ENCODE data around the gene PTPRA. TPM values are rescaled to one million over a fixed set of nuclear protein-coding genes. Genes with fewer than 3 reads are reported as not detected.

Gene PTPRA
- total and polyA plus RNA-seq, 10 of the 15 experiments (the other 5 are each of a cell fraction or from before 2014, with no cell fraction given), result 3.9 to 62.1 (median 34.6) TPM

DNA sequence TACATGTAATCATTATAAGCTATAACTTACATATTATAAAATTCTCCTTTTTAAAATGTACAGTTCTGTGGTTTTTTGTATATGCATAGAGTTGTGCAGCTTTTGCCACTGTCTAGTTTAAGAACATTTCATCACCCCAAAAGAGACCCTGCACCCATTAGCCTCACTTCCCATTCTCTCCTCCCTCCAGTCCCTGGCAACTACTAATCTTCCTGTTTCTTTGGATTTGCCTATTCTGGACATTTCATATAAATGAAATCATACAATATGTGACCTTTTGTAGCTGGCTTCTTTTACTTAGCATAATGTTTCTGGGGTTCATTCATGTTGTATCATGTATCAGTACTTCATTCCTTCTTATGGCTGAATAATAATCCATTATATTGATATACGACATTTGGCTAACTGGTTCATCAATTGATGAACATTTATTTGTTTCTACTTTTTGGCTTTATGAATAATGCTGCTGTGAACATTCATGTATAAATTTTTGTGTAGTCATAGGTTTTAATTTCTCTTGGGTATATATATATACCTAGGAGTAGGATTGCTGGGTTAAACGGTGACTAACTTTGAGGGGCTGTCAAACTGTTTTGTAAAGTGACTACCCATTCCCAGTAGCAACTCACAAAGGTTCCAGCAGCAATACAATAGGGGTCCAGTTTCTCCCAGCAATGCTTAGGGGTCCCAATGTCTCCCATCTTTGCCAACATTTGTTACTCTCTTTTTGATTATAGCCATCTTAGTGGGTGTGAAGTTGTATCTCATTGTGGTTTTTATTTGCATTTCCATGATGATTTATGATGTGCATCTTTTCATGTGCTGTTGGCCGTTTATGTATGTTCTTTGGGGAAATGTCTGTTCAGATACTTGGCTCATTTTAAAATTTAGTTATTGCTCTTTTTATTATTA lies 10.7 kb downstream of the PTPRA start (continued):
- TF ChIP-seq BACH1 (IDR thresholded peaks at IDR 0.05; ENCODE audit: borderline replicate concordance), result no peak
- TF ChIP-seq, protein P1, sequence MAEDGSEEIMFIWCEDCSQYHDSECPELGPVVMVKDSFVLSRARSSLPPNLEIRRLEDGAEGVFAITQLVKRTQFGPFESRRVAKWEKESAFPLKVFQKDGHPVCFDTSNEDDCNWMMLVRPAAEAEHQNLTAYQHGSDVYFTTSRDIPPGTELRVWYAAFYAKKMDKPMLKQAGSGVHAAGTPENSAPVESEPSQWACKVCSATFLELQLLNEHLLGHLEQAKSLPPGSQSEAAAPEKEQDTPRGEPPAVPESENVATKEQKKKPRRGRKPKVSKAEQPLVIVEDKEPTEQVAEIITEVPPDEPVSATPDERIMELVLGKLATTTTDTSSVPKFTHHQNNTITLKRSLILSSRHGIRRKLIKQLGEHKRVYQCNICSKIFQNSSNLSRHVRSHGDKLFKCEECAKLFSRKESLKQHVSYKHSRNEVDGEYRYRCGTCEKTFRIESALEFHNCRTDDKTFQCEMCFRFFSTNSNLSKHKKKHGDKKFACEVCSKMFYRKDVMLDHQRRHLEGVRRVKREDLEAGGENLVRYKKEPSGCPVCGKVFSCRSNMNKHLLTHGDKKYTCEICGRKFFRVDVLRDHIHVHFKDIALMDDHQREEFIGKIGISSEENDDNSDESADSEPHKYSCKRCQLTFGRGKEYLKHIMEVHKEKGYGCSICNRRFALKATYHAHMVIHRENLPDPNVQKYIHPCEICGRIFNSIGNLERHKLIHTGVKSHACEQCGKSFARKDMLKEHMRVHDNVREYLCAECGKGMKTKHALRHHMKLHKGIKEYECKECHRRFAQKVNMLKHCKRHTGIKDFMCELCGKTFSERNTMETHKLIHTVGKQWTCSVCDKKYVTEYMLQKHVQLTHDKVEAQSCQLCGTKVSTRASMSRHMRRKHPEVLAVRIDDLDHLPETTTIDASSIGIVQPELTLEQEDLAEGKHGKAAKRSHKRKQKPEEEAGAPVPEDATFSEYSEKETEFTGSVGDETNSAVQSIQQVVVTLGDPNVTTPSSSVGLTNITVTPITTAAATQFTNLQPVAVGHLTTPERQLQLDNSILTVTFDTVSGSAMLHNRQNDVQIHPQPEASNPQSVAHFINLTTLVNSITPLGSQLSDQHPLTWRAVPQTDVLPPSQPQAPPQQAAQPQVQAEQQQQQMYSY (CRISPR knock-in tag; IDR thresholded peaks at IDR 0.05), result no peak
- TF ChIP-seq TARDBP (IDR thresholded peaks at IDR 0.05; ENCODE audit: borderline replicate concordance), result no peak
- TF ChIP-seq ZNF24 (IDR thresholded peaks at IDR 0.05), result no peak

DNA sequence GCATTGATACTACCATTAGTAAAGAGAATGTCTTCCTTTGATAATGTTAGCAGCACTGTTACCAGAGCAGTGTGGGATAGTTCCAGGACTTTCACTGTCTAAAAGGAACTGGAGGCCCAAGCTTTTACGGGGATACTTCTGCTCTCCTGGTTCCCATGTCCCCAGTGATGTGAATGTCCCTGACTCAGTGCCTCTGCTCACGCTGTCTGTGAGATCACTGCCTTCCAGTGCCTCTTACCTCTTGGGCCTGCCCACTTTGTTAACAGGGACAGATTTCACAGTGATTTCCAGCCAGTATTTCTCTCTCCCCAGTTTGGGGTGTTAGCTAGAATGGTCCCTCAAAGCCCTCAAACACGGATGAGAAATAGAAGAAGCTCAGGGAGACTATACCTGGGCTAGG lies 14.4 kb downstream of the PTPRA start:
- BruUV-seq (replicated peaks), result no TSS peak
- CTCF ChIA-PET, result interaction anchor here (1.3 kb wide), 1 partner anchor 35 kb away, joined by 3 read pairs; no protein-coding TSS in a partner anchor
- H2AFZ ChIP-seq (ENCODE audit: control insufficient read depth, low read depth, low read length), result no peak overlapping the region
- H3K9ac ChIP-seq (ENCODE audit: control insufficient read depth, insufficient read depth, low read length), result no peak overlapping the region
- H3K4me1 ChIP-seq (ENCODE audit: control insufficient read depth, insufficient read depth, low read length), result peaks cover 11% of the 10 kb centered on the region
- no peak overlapping the region for H3K27ac ChIP-seq (ENCODE audit: control insufficient read depth, insufficient read depth)
- FAIRE-seq, result no peak
- no peaks in the 10 kb centered on the region for H3K36me3 ChIP-seq (ENCODE audit: control insufficient read depth in 2 of 2, insufficient read depth in 2 of 2, low read length in 1 of 2)
- RAD21 ChIA-PET (ENCODE audit: unreplicated experiment), result interaction anchor here (1.4 kb wide), 1 partner anchor 45 kb away, joined by 3 read pairs; no protein-coding TSS in a partner anchor
- POLR2A ChIA-PET, result no interaction called here
- H3K9me3 ChIP-seq (replicated peaks; ENCODE audit: control insufficient read depth, insufficient read depth, low read length), result no peaks in the 10 kb centered on the region; the same call in 2 of the 3 replicates
- TF ChIP-seq MEF2A (IDR thresholded peaks at IDR 0.05; ENCODE audit: insufficient read depth, low read depth, low read length) (no peak), SPI1 (IDR thresholded peaks at IDR 0.05; ENCODE audit: borderline replicate concordance, insufficient read depth, low read depth, low read length) (no peak), STAT3 (IDR thresholded peaks at IDR 0.05; ENCODE audit: low read depth, low read length) (no peak), SMAD5 (IDR thresholded peaks at IDR 0.05; ENCODE audit: low read depth) (no peak)
- H3K4me2 ChIP-seq (ENCODE audit: control insufficient read depth, insufficient read depth), result no peak overlapping the region
- DNase-seq (ENCODE audit: low read depth, low spot score), result no peak
- H3K27me3 ChIP-seq (replicated peaks in 1 of 2; ENCODE audit: control insufficient read depth in 2 of 2, insufficient read depth in 2 of 2, low read length in 1 of 2), result no peaks in the 10 kb centered on the region
- SMC1A ChIA-PET (ENCODE audit: uncharacterized antibody, unreplicated experiment), result interaction anchor here (0.7 to 3.4 kb wide), 4 partner anchors 9 to 31 kb away, joined by 3 to 15 read pairs (median 5); no protein-coding TSS in a partner anchor
- H3K4me3 ChIP-seq, result no peak overlapping the region
- intact Hi-C loops (cut with micrococcal nuclease; ENCODE audit: unreplicated experiment) (no loop called here), in situ Hi-C loops (cut with MboI) (no loop called here)
- H4K20me1 ChIP-seq (ENCODE audit: control insufficient read depth, insufficient read depth), result no peaks in the 10 kb centered on the region
- no peak for ATAC-seq
- peaks cover 57% of the 10 kb centered on the region for H3K79me2 ChIP-seq (ENCODE audit: control insufficient read depth, insufficient read depth, low read length)
- WGBS (ENCODE audit: insufficient coverage, insufficient replicate concordance, low lambda C conversion rate, missing lambda C conversion rate), result 64% methylated on average over 3 of the region's 3 CpGs
